ENCODE results near the gene MESP1.

The MESP1 gene

DNA sequence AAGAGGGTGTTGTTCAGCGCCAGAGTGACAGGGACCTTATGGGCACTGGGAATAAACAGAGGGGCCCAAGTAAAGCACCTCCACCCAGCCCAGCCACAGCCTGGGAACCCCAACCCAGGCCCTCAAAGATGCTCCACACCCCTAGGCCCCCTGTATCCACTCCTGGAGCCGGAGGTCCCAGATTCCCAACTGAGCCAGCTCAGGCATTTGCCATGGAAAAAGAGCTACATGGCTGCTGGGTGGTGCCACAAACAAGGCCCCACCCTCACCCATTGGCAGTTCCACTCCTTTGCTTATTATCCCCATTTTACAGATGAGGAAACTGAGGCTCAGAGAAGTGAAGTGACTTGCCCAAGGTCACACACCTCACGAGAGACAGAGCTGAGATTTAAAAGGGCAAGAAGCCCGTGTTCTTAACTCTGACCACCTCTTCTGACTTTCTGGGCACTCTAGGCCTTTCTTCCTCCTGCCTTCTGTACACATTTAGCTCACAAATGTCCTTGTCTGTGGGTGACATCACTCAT lies 46.7 kb upstream of the MESP1 start:
- no peak overlapping the region for H3K4me3 ChIP-seq (replicated peaks; ENCODE audit: insufficient read depth, low read length)
- no peak overlapping the region for H3K27ac ChIP-seq (replicated peaks)
- no peak for TF ChIP-seq POLR2AphosphoS5 (IDR thresholded peaks at IDR 0.05; ENCODE audit: low read depth)
- no peak for TF ChIP-seq GABPA (IDR thresholded peaks at IDR 0.05; ENCODE audit: low read depth)
- TF ChIP-seq, protein P1, sequence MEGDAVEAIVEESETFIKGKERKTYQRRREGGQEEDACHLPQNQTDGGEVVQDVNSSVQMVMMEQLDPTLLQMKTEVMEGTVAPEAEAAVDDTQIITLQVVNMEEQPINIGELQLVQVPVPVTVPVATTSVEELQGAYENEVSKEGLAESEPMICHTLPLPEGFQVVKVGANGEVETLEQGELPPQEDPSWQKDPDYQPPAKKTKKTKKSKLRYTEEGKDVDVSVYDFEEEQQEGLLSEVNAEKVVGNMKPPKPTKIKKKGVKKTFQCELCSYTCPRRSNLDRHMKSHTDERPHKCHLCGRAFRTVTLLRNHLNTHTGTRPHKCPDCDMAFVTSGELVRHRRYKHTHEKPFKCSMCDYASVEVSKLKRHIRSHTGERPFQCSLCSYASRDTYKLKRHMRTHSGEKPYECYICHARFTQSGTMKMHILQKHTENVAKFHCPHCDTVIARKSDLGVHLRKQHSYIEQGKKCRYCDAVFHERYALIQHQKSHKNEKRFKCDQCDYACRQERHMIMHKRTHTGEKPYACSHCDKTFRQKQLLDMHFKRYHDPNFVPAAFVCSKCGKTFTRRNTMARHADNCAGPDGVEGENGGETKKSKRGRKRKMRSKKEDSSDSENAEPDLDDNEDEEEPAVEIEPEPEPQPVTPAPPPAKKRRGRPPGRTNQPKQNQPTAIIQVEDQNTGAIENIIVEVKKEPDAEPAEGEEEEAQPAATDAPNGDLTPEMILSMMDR (IDR thresholded peaks at IDR 0.05; ENCODE audit: insufficient read depth, low read length): no peak
- TF ChIP-seq REST (IDR thresholded peaks at IDR 0.05; ENCODE audit: insufficient replicate concordance, low read depth): no peak
- no peak for TF ChIP-seq SPI1 (IDR thresholded peaks at IDR 0.05; ENCODE audit: borderline replicate concordance, low read depth)
- no peak for DNase-seq (ENCODE audit: low read depth in 1 of 2, low spot score in 1 of 2)
- H3K27me3 ChIP-seq (ENCODE audit: insufficient read depth, poor library complexity, severe bottlenecking): no peaks in the 10 kb centered on the region

DNA sequence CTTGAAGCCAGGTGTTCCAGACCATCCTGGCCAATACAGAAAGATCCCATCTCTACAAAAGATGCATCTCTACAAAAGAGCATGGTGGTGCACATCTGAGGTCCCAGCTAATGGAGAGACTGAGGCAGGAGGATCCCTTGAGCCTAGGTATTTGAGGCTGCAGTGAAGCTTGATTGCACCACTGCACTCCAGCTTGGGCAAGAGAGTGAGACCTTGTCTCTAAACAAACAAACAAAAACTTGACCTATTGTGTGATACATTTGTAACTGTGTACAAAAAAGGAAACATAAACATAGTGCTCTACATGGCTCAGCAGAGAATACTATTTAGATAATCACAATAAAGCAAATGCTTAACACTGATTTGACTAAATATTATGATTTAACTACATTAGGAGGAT lies 44.9 kb upstream of the MESP1 start:
- no peak for DNase-seq (ENCODE audit: low read depth in 1 of 2, low spot score in 1 of 2)
- Histone ChIP-seq H3K27ac (replicated peaks) (no peak overlapping the region), H3K27me3 (ENCODE audit: insufficient read depth, poor library complexity, severe bottlenecking) (no peaks in the 10 kb centered on the region), H3K4me3 (replicated peaks; ENCODE audit: insufficient read depth, low read length) (no peak overlapping the region)
- TF ChIP-seq, protein P1 (IDR thresholded peaks at IDR 0.05; ENCODE audit: insufficient read depth, low read length): no peak
- TF ChIP-seq REST (IDR thresholded peaks at IDR 0.05; ENCODE audit: insufficient replicate concordance, low read depth) (no peak), GABPA (IDR thresholded peaks at IDR 0.05; ENCODE audit: low read depth) (no peak)

DNA sequence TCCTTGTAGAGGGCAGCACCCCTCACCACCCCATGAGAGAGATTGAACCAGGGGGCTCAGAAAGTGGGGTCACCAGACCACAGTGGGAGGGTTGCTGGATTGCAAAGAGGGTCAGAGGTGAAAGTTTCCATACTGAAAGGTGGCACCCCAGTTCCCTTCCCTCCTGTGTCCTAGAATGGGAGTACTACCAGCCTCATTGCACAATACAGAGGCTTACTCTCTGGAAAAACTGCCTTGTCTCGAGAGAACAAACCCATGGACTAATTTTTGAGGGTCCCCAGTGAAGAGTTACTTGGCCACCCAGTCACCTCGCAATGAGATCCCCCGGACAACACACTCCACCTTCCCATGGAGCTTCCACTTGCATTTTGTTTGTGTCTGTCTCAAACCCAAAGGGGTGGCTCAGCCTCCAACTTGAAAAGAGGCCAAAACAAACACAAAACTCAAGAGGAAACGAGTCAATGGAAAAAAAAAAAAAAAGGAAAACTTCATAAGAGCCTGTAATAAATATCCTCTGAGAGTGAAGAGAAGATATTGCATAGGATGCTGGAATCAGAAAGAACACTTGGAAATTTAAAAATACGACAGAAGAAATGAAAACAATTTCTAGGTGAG lies 43.7 kb upstream of the MESP1 start:
- Histone ChIP-seq H3K27me3 (ENCODE audit: insufficient read depth, poor library complexity, severe bottlenecking) (no peaks in the 10 kb centered on the region), H3K4me3 (replicated peaks; ENCODE audit: insufficient read depth, low read length) (no peak overlapping the region), H3K27ac (replicated peaks) (no peak overlapping the region)
- no peak for DNase-seq (ENCODE audit: low read depth in 1 of 2, low spot score in 1 of 2)
- TF ChIP-seq, protein P1 (IDR thresholded peaks at IDR 0.05; ENCODE audit: insufficient read depth, low read length): no peak
- TF ChIP-seq POLR2AphosphoS5 (IDR thresholded peaks at IDR 0.05; ENCODE audit: low read depth) (no peak), REST (IDR thresholded peaks at IDR 0.05; ENCODE audit: insufficient replicate concordance, low read depth) (no peak), GABPA (IDR thresholded peaks at IDR 0.05; ENCODE audit: low read depth) (no peak), SPI1 (IDR thresholded peaks at IDR 0.05; ENCODE audit: borderline replicate concordance, low read depth) (no peak)
